Right renal cortex interstitium (tissue), 3 donors: Measurements from ENCODE around the gene KDM2B. TPM values are rescaled to one million over a fixed set of nuclear protein-coding genes. Genes with fewer than 3 reads are reported as not detected.

Experiments
- DNase-seq, 3 donors: peaks; one replicate each; pipeline ENCODE4 v3.0.0-alpha.2; 2013; ENCODE audit warnings: low read depth in 3 of 3, low spot score in 2 of 3
- polyA plus RNA-seq, 3 donors: library from polyadenylated mRNA; unstranded; fragments of 120-200 nt; gene quantifications; one replicate each; pipeline ENCODE4 v1.2.1, GENCODE V29; 2013; ENCODE audit not compliant: insufficient read length in 3 of 3

KDM2B gene
- polyA plus RNA-seq, 3 donors, result 73.7 to 78.0 (median 74.7) TPM

- DNase-seq, result no peak
These were observed 112.4 kb downstream of the KDM2B start for GRCh38 chr12:121468499-121468801.

GRCh38 chr12:121467638-121468498 lies 113.0 kb downstream of the KDM2B start:
- no peak for DNase-seq

GRCh38 chr12:121466794-121467637 lies 113.8 kb downstream of the KDM2B start:
- DNase-seq, result peak in 1 of 3 donors; percentile 80

GRCh38 chr12:121465921-121466793 lies 114.7 kb downstream of the KDM2B start:
- no peak for DNase-seq

- DNase-seq, result no peak
These were observed 116.5 kb downstream of the KDM2B start for GRCh38 chr12:121464331-121464730.

GRCh38 chr12:121461048-121461447 lies 119.8 kb downstream of the KDM2B start:
- DNase-seq, result no peak

GRCh38 chr12:121456551-121456950 lies 124.3 kb downstream of the KDM2B start:
- DNase-seq, result no peak

- DNase-seq, result no peak
These were observed 124.9 kb downstream of the KDM2B start for GRCh38 chr12:121455766-121456420.

GRCh38 chr12:121454921-121455320 lies 125.9 kb downstream of the KDM2B start:
- DNase-seq, result no peak

- DNase-seq, result no peak
These were observed 127.2 kb downstream of the KDM2B start for GRCh38 chr12:121453629-121454028.

- DNase-seq, result no peak
These were observed 127.8 kb downstream of the KDM2B start for GRCh38 chr12:121452985-121453360.

GRCh38 chr12:121452340-121452984 lies 128.4 kb downstream of the KDM2B start:
- DNase-seq, result no peak

GRCh38 chr12:121451961-121452339 lies 128.9 kb downstream of the KDM2B start:
- no peak for DNase-seq

GRCh38 chr12:121448771-121449315 lies 132.0 kb downstream of the KDM2B start:
- DNase-seq, result no peak

- DNase-seq, result no peak
These were observed 134.1 kb downstream of the KDM2B start for GRCh38 chr12:121446750-121447149.

- no peak for DNase-seq
These were observed 136.0 kb downstream of the KDM2B start for GRCh38 chr12:121444842-121445202.

- no peak for DNase-seq
These were observed 136.6 kb downstream of the KDM2B start for GRCh38 chr12:121443911-121444841.

- no peak for DNase-seq
These were observed 137.5 kb downstream of the KDM2B start for GRCh38 chr12:121443193-121443870.
